NCI-H187 treated with DMSO at 0.1 percent for 48 hours (cell line): ENCODE measurements around the gene MMP3.
A peak's percentile ranks its signal among the peaks of the same experiment; 100 is the strongest.

ENCODE experiments used
- DNase-seq: peaks from one replicate; lab custom pipeline; 2025; lab: John Stamatoyannopoulos, UW

Gene MMP3

GRCh38 chr11:102831489-102832440 is 11.6 kb downstream of the MMP3 start:
- no peak for DNase-seq

- no peak for DNase-seq
These were observed 12.3 kb downstream of the MMP3 start for GRCh38 chr11:102831128-102831488.

GRCh38 chr11:102830001-102830727 is 13.2 kb downstream of the MMP3 start:
- DNase-seq = no peak

- DNase-seq = no peak
These were observed 14.0 kb downstream of the MMP3 start for GRCh38 chr11:102829316-102830000.

- no peak for DNase-seq
These were observed 18.9 kb downstream of the MMP3 start for GRCh38 chr11:102824556-102824955.

- DNase-seq = no peak
These were observed 23.9 kb downstream of the MMP3 start for GRCh38 chr11:102819491-102819890.

- DNase-seq = no peak
These were observed 29.9 kb downstream of the MMP3 start for GRCh38 chr11:102813484-102813883.

GRCh38 chr11:102812188-102812587 is 31.2 kb downstream of the MMP3 start:
- DNase-seq = no peak

GRCh38 chr11:102810950-102811660 is 32.3 kb downstream of the MMP3 start:
- DNase-seq = peak; percentile 37

GRCh38 chr11:102809971-102810370 is 33.4 kb downstream of the MMP3 start:
- DNase-seq = no peak

GRCh38 chr11:102807921-102808320 is 35.5 kb downstream of the MMP3 start:
- DNase-seq = no peak

GRCh38 chr11:102806296-102806695 is 37.1 kb downstream of the MMP3 start:
- no peak for DNase-seq

GRCh38 chr11:102802341-102802740 is 41.1 kb downstream of the MMP3 start:
- DNase-seq = no peak

GRCh38 chr11:102800767-102801166 is 42.6 kb downstream of the MMP3 start:
- no peak for DNase-seq

GRCh38 chr11:102799681-102800340 is 43.6 kb downstream of the MMP3 start:
- no peak for DNase-seq

GRCh38 chr11:102798012-102798746 is 45.2 kb downstream of the MMP3 start, which contains the start of gene MMP1:
Gene MMP1, minus strand, starts transcription at chr11:102798160. Its CDS starts 68 bp downstream, at chr11:102798092.
- no peak for DNase-seq

- no peak for DNase-seq
These were observed 49.0 kb downstream of the MMP3 start for GRCh38 chr11:102794382-102794781.

GRCh38 chr11:102793677-102794290 is 49.6 kb downstream of the MMP3 start:
- DNase-seq = no peak

- DNase-seq = no peak
These were observed 50.8 kb downstream of the MMP3 start for GRCh38 chr11:102792604-102793003.
